ENCODE results near the gene RAI1. TPM values are rescaled to one million over a fixed set of nuclear protein-coding genes. Genes with fewer than 3 reads are reported as not detected.
A peak's percentile ranks its signal among the peaks of the same experiment; 100 is the strongest.

The RAI1 gene
- total and polyA plus RNA-seq, 7 donors = 1.8 to 31.9 (median 9.3) TPM

DNA sequence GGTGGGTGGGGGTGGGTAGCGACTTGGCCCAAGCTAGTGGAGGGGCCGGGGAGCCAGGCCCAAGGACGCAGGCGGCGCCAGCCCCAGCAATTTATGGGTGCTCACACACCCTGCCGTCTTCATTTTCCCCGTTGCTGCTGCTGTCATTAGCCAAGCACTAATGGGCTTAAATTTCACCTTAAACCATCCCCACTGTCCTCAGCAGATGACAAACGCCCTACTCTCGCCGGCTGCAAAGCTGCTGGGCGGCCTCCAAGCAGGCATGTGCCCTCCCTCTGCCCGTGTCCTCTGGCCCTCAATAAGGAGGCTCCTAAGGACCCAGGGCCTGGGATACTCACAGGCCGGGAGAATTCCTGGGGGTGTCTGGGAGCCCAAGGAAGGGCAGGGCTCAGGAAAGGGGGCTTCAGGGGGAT, 89.4 kb downstream of the RAI1 start:
- Histone ChIP-seq H3K27me3 (no peaks in the 10 kb centered on the region), H3K4me3 (no peak overlapping the region), H3K27ac (peak overlapping the region; percentile 80 to 93 (median 84)), H3K9me3 (no peaks in the 10 kb centered on the region), H3K36me3 (no peaks in the 10 kb centered on the region), H3K4me1 (peaks cover 0 to 93% (median 81%) of the 10 kb centered on the region in 4 donors)
- 80 to 84% methylated on average over 13 of the region's 13 CpGs for WGBS, 2 donors
- TF ChIP-seq POLR2AphosphoS5 (IDR thresholded peaks at IDR 0.05) = peak in 2 of 4 donors; percentile 6 to 40
- TF ChIP-seq POLR2A (IDR thresholded peaks at IDR 0.05) = no peak
- intact Hi-C loops (cut with DNase I) = loop anchor here (2.0 kb wide), 1 partner anchor 18 kb away; no protein-coding TSS in a partner anchor
- DNase-seq = no peak

DNA sequence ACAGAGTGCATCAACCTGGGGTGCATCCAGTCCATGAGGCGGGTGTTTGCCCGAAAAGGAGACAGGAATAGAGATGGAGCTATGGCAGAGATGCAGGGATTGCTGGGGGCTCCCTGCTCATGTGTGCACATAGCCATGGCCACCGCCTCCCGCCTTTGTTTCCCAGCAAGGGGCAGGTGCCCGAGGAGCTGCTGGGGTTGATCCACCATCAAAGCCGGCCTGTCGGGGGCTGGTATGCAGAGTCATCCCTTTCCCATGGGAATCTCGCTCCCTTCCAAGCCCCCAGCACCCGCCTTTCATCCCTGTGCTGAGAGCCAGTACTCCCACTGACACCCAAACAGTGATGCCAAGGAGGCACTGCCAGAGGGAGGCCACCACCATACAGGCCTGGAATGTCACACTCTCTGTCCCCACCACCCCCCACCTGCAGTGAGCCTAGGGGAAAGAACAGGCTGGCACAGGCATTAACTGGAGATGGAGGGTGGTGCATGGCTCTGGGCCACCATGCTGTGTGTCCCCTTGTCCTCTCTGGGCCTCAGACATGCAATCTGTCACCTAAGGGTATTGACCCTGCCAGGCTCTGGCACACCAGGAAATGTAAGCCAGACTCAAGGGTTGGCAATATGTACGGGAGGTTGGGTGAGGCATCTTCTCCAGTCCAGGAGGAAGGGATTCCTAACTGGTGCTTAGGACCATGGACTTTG, 90.4 kb downstream of the RAI1 start:
- intact Hi-C loops (cut with DNase I) = loop anchor here (2.0 kb wide), 1 partner anchor 19 kb away; no protein-coding TSS in a partner anchor
- WGBS, 2 donors = 90 to 97% methylated on average over 10 of the region's 10 CpGs
- peak overlapping the region; percentile 80 to 93 (median 84) for H3K27ac ChIP-seq

GRCh38 chr17:17772231-17772630, 91.0 kb downstream of the RAI1 start:
- intact Hi-C loops (cut with DNase I) = no loop called here
- no peaks in the 10 kb centered on the region for H3K36me3 ChIP-seq
- H3K4me1 ChIP-seq = peaks cover 0 to 84% (median 67%) of the 10 kb centered on the region in 4 donors
- DNase-seq = no peak
- no peaks in the 10 kb centered on the region for H3K27me3 ChIP-seq
- peak overlapping the region in 3 of 4 donors; percentile 24 to 93 (median 85) for H3K27ac ChIP-seq
- whole genome bisulfite sequencing, 2 donors = 63 to 73% methylated on average over 3 of the region's 3 CpGs
- TF ChIP-seq POLR2AphosphoS5 (IDR thresholded peaks at IDR 0.05) (no peak), EP300 (IDR thresholded peaks at IDR 0.05) (no peak), POLR2A (IDR thresholded peaks at IDR 0.05) (no peak)
- TF ChIP-seq, protein P1, sequence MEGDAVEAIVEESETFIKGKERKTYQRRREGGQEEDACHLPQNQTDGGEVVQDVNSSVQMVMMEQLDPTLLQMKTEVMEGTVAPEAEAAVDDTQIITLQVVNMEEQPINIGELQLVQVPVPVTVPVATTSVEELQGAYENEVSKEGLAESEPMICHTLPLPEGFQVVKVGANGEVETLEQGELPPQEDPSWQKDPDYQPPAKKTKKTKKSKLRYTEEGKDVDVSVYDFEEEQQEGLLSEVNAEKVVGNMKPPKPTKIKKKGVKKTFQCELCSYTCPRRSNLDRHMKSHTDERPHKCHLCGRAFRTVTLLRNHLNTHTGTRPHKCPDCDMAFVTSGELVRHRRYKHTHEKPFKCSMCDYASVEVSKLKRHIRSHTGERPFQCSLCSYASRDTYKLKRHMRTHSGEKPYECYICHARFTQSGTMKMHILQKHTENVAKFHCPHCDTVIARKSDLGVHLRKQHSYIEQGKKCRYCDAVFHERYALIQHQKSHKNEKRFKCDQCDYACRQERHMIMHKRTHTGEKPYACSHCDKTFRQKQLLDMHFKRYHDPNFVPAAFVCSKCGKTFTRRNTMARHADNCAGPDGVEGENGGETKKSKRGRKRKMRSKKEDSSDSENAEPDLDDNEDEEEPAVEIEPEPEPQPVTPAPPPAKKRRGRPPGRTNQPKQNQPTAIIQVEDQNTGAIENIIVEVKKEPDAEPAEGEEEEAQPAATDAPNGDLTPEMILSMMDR (IDR thresholded peaks at IDR 0.05) = no peak
- no peak overlapping the region for H3K4me3 ChIP-seq
- no peaks in the 10 kb centered on the region for H3K9me3 ChIP-seq

More for the DNA sequence above, 90.4 kb downstream of the RAI1 start:
- Histone ChIP-seq H3K9me3 (no peaks in the 10 kb centered on the region), H3K36me3 (no peaks in the 10 kb centered on the region), H3K4me1 (peaks cover 0 to 84% (median 71%) of the 10 kb centered on the region in 4 donors), H3K4me3 (no peak overlapping the region), H3K27me3 (no peaks in the 10 kb centered on the region)
- DNase-seq = no peak
- TF ChIP-seq, protein P1 (IDR thresholded peaks at IDR 0.05) = no peak
- TF ChIP-seq POLR2AphosphoS5 (IDR thresholded peaks at IDR 0.05) = no peak
- TF ChIP-seq EP300 (IDR thresholded peaks at IDR 0.05) = no peak
- TF ChIP-seq POLR2A (IDR thresholded peaks at IDR 0.05) = no peak

DNA sequence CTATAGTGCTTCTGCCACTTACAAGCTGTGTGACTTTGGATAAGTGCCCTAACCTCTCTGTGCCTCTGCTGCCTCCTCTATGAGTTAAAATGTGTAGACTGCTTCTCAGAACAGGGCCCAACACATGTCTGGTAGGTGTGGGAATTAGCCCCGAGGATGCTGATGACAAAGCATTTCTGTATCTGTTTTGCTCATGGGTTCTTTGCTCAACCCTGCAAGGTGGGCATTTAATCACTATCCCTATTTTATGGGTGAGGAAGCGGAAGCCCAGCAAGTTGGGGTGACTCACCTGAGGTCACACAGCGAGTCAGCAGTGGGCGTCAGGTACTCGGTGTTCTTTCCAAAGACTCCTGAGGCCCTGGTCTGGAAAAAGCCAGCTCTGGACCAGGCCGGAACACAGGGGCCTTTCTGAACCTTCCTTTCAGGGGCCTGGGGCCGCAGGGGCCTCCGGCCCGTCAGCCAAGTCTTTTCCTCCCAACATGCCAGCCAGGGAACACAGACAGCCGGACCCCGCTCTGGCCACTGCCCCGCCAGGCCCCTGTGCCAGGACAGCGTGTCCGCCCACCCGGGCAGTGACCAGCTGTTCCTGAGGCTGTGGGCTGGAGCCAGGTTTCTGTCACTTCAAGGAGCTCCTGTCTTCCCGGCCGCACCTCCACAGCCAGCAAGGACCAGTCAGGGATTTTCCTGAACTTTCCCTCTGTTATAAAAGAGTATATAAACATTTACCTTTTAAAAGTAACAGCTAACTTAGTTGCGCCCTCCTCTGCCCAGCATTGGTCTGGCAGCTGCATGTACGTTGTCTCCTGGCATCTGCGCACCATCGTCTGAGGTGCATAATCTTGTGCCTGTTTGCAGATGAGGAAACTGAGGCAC, 93.0 kb downstream of the RAI1 start:
- peaks cover 0 to 84% (median 67%) of the 10 kb centered on the region in 4 donors for H3K4me1 ChIP-seq
- WGBS, 2 donors = 19 to 60% methylated on average over 21 of the region's 21 CpGs
- intact Hi-C loops (cut with DNase I) = no loop called here
- no peaks in the 10 kb centered on the region for H3K36me3 ChIP-seq
- H3K27ac ChIP-seq = peak overlapping the region; percentile 86 to 93 (median 89)
- peak; percentile 90 for DNase-seq
- H3K27me3 ChIP-seq = no peaks in the 10 kb centered on the region
- TF ChIP-seq, protein P1 (IDR thresholded peaks at IDR 0.05) = peak; percentile 29 to 60 (median 54)
- peak in 2 of 4 donors; percentile 63 to 81 for TF ChIP-seq EP300 (IDR thresholded peaks at IDR 0.05)
- TF ChIP-seq POLR2A (IDR thresholded peaks at IDR 0.05) = no peak
- peak in 3 of 4 donors; percentile 33 to 53 (median 34) for TF ChIP-seq POLR2AphosphoS5 (IDR thresholded peaks at IDR 0.05)
- H3K4me3 ChIP-seq = peak overlapping the region in 1 of 4 donors; percentile 20
- H3K9me3 ChIP-seq = no peaks in the 10 kb centered on the region

GRCh38 chr17:17776889-17777288, 95.6 kb downstream of the RAI1 start:
- Histone ChIP-seq H3K27me3 (no peaks in the 10 kb centered on the region), H3K27ac (peak overlapping the region in 1 of 4 donors; percentile 93), H3K4me3 (no peak overlapping the region), H3K9me3 (no peaks in the 10 kb centered on the region), H3K36me3 (no peaks in the 10 kb centered on the region), H3K4me1 (peaks cover 0 to 84% (median 70%) of the 10 kb centered on the region in 4 donors)
- 70 to 75% methylated on average over 3 of the region's 3 CpGs for WGBS, 2 donors
- intact Hi-C loops (cut with DNase I) = no loop called here
- DNase-seq = no peak
- TF ChIP-seq EP300 (IDR thresholded peaks at IDR 0.05) (no peak), POLR2A (IDR thresholded peaks at IDR 0.05) (no peak), POLR2AphosphoS5 (IDR thresholded peaks at IDR 0.05) (no peak)
- TF ChIP-seq, protein P1 (IDR thresholded peaks at IDR 0.05) = no peak

All from sigmoid colon (tissue), 7 donors.